NCI-H128 (cell line): ENCODE measurements around the gene GIPR.
"Not testable (repeated sequence)": the region's sequence is repeated elsewhere in the genome, so short reads cannot be mapped to it uniquely, and the experiment has no call there.

Experiments used
- DNase-seq: peaks from one replicate; lab custom pipeline; 2025; ENCODE audit not compliant: unreplicated experiment; lab: John Stamatoyannopoulos, UW

The GIPR gene

DNA sequence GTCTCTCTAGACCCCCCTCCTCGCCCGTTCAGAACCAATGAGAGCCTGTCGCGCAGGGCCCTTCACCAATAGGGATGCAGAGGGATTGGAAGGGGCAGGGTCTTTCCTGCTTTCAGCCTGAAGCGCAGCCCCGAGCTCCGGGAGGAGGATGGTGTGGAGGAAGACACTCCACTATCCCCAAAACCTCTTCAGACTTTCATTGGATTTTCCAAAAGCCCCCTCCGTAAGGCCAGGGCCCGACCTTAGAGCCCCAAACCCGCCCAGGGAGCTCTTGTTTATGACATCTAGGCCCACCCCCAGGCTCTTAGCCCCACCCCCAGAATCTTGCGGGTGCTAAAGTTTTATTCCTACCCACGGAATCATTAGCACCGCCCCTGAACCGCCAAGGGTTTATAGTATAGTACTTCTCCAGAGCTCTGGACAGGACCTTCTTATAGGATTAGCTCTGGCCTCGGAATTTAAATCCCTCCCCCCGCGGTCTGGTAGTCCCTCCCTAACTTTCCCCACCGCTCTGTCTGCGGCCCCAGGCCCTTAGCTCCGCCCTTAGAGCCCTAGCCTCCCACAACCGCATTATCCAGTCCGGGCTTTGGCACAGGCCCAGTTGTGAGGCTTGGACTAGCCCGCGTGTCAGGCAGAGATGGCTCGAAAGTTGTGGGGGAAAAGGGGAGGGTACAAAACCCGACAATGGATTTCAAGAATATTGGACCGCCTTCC, 22.2 kb upstream of the GIPR start:
- peak; percentile 80 for DNase-seq

DNA sequence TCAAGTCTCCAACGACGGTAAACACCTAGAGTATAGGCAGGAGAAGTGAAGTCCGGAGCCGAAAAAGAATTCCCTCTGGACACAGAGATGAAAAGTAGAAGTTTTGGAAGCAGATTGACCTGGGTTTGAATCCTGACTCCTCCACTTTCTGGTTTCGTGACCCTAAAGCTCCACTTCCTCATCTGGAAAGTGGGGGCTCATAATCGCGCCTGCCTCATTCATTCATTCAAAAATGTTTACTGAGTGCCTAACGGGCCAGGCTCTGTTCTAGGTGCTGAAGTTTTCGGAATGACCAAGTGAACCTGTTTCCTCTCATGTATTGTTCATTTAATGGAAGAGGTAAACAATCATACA, 21.7 kb upstream of the GIPR start:
- no peak for DNase-seq

DNA sequence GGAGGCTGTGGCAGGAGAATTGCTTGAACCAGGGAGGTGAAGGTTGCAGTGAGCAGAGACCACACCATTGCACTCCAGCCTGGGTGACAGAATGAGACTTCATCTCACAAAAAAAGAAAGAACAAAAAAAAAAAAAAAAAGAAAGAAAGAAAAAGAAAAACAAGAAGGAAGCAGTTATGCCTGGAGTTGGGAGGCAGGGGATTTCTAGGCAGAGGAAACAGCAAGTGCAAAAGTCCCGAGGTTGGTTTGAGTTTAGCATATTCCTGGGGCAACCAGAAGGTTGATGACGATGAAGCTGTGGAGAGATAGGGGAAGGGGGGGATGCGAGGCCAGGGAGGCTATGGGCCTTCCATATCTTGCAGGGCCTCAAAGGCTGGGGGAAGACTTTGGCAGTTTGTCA, 17.3 kb upstream of the GIPR start:
- DNase-seq: no peak

DNA sequence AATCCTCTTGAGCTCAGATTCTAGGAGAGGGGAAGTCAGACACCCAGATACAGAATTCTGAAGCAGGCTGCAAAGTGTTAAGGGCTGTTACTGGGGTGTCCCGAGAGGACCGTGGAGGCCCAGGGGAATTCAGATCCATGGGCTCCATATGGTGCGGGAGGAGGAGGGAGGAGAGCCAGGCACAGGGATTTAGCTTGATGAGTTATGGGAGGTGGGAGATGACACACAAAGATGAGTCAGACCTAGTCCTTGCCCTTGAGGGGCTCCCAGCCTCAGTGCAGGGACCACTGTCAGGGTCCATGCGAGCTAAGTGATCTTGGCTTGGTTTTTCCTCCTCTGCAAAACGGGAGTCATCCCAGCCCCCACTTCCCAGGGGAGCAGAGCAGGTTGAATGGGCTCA, 14.4 kb upstream of the GIPR start:
- no peak for DNase-seq

DNA sequence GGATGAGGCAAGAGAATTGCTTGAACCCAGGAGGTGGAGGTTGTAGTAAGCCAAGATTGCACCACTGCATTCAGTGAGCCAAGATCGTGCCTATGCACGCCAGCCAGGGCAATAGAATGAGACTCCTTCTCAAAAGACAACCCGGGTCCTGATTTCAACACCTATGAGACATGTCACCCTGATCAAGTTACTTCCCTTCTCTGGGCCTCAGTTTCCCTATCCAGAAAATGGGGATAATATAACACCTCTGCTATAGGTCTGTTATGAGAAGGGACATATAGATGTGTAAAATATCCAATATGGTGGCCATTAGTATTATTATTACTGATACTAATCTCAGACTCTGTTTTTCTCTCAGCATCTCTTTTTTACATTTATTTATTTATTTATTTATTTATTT, 12.9 kb upstream of the GIPR start:
- no peak for DNase-seq

DNA sequence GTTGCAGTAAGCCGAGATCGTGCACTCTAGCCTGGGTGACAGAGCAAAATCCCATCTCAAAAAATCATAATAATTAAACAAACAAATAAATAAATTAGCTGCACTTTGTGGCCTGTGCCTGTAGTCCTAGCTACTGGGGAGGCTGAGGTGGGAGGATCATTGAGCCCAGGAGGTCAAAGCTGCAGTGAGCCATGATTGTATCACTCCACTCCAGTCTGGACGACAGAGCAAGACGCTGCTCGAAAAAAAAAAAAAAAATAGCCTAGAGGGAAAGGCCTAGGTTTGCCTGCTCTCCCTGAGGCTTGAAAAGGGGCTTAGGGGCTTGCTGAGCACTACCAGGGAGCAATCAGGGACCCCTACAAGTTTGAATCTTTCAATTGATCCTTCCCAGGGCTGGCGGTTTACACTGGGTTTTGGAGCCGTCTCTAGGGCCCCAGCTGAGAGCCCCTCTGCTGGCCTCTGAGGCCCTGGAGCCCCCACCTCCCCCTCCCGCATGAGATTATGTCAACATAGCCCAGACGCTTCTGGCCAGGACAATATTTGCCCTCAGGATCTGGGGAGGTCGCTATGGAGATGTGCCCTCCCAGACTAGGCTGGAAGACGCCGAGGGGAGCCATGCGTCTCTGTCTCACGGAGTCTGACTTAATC, 10.4 kb upstream of the GIPR start:
- no peak for DNase-seq

DNA sequence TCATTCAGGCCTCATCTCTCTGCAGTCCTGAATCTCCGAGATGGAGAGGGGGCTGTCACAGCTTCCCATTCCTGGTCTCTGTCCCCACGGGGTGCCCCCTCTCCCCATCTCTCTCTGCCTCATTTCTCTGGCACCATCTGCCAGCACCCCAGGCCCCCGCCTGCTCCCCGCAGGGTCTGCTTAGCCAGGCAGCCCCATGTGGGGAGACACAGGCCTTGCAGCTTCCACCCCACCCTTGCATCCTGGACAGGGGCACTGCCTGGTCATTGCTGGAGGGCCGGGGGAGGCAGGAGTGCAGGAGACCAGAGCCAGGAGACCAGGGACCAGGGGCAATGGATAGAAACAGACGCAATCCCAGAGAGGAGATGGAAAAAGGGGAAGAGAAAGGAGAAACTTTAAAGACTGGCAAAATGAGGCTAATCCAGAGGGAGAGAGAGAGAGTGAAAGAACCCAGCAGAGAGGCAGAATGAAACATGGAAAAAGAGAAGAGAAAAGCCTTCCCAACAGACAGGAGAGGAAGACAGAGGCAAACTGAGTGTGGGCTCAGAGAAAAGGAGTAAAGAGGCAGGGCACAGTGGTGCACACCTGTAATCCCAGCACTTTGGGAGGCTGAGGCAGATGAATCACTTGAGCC, 8.8 kb upstream of the GIPR start:
- no peak for DNase-seq

DNA sequence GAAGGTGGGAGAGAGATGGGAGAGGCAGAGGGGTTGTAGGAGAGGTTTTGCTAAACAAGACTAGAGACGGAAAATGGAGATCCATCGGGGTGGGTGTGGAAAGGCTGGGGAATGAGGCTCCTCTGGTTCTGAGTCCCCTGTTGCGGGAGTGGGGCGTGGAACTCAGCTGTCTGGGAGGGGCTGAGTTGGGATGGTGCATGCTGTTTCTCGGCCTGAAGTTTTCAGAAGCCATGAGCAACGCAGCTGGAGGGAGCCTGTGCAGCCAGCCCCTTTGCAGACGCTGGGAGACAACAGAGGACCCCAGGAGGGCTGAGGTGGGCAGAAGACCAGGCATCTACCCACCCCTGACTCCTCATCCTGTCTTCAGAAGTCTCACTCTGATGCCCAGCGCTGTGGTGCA, 7.4 kb upstream of the GIPR start:
- no peak for DNase-seq

DNA sequence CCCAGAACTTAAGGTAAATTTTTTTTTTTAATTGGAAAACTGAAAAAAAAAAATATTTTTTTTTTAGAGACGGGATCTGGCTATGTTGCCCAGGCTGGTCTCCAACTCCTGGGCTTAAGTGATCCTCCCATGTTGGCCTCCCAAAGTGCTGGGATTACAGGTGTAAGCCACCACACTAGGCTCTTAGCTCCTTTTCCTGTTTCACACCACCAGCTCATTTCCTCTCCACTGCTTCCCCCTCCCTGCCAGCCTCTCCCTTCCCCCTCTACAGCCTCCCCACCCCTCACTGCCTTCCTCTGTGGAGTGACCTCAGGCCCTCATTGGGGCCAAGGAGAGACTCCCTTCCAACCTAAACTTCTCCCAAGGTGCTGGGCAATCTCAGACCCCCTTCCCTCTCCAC, 4.2 kb upstream of the GIPR start:
- no peak for DNase-seq

DNA sequence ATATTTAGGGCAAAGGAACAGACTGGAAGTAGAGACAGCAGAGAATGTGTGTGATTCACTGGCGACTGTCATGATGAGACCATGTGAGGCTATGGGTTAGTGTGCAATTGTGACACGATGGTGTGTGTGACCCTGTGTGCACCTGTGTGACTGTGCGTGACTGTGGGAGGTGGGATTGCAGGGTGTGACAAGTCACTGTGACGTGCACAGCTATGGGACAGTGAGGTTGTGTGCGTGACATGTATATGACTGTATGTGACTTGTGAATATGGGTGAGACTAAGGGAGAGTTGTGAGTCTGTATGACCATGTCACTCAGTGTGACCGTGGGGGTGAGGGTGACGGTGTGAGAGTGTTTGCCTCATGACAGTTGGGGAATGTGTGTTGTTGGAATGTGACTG, 3.4 kb upstream of the GIPR start:
- no peak for DNase-seq

DNA sequence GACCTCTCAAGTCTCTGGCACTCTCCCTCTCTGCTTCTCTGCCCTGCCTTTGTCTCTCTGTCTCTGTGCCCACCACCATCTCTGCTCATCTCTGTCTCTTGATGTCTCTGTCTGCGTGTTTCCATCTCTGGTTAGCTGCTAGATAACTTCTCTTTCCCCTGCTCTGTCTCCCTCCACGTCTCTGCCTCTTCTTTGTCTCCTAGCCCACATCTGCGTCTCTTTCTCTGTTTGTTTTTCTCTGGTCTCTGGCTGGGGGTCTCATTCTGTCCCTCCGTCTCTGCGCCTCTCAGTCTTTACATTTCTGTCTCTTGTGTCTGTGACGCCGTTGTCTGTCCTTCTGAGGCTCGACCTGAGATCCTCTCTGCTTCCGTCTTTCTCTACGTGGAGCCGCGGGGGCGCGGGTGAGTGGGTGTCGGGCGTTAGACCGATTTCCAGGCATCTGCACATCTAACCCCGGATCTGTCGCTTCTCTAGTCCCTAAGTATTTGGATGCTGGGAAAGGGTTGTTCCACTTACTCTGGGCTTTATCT, 386 bp downstream of the GIPR start:
- DNase-seq: no peak

DNA sequence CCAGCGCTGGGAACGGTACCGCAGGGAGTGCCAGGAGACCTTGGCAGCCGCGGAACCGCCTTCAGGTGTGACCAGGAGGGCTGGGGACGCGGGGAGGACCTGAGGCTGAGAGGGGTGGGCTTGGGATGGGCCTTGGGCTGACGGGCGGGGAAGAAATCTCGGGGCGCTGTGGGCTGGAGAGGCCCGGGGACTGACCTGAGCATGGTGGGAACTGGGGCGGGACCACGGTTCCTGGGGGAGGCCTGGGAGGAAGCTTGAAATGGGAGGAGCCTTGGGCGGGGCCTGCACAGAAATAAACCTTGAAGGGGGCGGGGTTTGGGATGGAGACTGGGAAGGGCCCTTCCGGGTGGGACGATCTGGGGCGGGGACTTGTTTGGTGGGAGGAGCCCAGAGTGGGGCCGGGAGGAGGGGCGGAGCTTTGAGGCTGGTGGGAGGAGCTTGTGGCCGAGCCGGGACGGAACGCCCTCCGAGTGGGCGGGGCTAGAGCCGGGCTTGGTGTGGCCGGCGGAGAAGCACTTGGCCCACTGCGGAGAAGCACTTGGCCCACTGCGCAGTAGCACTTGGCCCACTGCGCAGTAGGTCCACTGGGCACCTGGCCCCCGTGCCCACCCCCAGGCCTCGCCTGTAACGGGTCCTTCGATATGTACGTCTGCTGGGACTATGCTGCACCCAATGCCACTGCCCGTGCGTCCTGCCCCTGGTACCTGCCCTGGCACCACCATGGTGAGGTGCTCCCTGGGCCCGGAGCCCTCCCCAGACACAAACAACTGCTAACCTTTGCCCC, 2.8 kb downstream of the GIPR start:
- DNase-seq: no peak

DNA sequence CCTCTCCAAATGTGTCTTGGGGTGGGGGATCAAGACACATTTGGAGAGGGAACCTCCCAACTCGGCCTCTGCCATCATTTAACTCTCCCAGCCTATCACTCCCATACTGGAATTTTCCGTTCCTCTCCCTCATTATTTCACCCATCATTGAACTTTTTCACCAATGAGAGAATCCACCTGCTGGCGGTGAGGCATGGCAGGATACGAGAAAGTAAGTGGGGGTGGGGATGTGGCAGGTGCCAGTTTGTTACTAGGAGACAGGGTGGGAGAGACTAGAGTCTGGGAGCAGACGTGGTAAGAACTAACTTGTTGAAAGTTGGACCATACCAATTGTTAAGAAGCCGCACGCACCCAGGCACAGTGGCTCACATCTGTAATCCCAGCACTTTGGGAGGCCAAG, 6.9 kb downstream of the GIPR start:
- no peak for DNase-seq

DNA sequence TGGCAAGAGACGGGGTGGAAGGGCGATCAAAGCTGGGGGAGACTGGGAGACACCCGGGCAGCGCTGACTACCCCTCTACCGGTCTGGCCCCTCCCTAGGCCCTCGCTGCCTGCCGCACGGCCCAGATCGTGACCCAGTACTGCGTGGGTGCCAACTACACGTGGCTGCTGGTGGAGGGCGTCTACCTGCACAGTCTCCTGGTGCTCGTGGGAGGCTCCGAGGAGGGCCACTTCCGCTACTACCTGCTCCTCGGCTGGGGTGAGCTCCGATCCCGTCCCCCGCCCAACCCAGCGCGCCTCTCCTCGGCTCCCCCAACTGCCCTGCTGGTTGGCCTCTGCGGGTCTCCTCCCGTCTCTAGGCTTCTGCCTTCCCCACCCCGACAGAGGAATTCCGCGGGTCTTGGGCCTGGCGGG, 8.8 kb downstream of the GIPR start:
- no peak for DNase-seq

DNA sequence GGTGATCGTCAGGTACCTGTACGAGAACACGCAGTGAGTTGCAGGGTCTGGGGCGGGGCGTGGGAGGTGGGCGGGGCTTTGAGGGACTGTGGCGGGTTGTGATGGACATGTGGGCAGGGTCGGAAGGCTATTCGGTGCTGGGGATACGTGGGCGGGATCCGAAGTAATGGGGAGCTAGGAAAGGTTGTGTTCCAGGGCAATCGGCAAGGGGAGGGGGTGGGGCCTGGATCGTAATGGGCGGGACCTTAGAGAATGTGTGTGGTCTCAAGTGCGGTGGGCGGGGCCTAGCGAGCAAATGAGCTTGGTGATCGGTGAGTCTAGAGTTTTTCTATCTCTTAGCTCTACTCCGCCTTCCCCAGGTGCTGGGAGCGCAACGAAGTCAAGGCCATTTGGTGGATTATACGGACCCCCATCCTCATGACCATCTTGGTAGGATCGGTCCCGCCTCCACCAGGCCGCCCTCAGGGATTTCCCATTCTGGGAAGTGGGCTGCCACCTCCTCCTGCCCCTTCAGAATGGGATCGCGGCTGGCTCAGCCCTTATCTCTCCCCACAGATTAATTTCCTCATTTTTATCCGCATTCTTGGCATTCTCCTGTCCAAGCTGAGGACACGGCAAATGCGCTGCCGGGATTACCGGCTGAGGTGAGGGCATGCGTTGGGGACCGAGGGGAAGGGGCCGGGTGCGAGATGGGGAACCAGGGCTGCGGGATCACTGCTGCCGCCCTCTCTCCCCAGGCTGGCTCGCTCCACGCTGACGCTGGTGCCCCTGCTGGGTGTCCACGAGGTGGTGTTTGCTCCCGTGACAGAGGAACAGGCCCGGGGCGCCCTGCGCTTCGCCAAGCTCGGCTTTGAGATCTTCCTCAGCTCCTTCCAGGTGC, 9.6 kb downstream of the GIPR start:
- DNase-seq: peak; percentile 55

DNA sequence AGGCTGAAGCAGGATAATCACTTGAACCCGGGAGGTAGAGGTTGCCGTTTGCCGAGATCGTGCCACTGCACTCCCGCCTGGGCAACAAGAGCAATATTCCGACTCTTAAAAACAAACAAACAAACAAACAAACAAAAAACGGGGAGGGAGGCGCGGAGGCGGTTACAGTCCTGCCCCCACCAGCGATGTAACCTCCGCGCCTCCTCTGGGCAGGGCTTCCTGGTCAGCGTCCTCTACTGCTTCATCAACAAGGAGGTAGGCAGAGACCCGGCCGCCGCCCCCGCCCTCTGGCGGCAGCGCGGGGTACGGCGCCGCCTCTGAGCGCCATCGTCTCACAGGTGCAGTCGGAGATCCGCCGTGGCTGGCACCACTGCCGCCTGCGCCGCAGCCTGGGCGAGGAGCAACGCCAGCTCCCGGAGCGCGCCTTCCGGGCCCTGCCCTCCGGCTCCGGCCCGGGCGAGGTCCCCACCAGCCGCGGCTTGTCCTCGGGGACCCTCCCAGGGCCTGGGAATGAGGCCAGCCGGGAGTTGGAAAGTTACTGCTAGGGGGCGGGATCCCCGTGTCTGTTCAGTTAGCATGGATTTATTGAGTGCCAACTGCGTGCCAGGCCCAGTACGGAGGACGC, 13.5 kb downstream of the GIPR start:
- peak; percentile 73 for DNase-seq

DNA sequence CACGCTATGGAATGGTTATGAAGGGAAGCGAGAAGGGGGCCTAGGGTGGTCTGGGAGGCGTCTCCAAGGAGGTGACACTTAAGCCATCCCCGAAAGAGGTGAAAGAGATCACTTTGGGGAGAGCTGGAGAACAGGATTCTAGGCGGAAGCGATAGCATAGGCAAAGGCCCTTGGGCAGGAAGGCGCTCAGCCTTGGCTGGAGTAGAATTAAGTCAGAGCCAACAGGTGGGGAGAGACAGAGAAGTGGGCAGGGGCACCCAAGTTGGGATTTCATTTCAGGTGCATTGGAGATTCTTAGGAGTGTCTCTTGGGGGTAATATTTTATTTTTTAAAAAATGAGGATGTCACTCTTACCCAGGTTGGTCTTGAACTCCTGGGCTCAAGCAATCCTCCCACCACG, 14.1 kb downstream of the GIPR start:
- DNase-seq: no peak

DNA sequence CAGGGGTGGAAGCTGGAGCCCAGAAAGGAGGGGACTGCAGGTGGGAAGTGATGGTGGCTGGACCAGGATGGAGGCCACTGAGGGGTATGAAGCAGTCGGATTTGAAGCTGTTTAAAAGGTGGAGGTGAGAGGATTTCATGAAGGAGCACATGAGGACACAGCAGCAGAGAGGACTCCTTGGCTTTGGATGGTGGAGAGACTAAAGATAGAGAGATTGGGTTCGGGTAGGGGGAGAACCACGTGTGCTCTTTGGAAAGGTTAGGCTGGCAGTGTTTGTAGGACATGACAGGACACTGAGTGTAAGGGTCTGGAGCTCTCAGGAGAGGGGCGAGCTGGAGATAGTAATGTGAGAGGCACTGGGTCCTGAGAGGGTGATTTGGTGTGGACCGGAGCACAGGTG, 14.9 kb downstream of the GIPR start:
- no peak for DNase-seq

DNA sequence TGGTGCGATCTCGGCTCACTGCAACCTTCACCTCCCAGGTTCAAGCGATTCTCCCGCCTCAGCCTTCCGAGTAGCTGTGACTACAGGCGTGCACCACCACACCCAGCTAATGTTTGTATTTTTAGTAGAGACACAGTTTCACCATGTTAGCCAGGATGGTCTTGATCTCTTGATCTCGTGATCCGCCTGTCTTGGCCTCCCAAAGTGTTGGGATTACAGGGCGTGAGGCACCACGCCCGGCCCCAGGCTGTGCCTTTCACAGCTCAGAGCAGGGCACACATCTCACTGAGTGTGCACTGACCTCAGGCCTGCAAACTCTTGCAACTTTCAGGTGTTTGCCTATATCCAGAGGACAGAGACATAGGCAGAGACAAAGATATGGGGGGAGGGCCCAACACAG, 17.0 kb downstream of the GIPR start:
- not testable (repeated sequence) for DNase-seq

DNA sequence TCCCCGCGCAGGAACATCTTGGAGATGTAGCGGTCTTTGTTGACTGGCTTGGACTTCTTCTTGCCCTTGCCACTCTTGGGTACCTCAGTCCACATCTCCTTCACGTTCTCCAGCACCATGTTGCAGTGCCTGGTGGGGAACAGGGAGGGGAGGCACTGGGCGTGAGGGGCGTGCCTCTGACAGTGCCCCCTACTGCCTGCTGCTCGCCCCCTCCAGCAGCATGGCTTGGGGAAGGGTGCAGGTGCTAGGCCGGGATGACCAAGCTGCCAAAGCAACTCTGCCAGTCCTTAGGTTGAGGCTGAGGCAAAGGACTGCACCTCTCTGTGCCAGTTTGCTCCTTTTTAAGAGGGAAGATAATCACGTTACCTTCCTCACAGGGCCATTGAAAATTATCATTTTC, 19.6 kb downstream of the GIPR start:
- no peak for DNase-seq
